Activated CD4-positive, alpha-beta memory T cell treated with anti-CD3 and anti-CD28 coated beads for 36 hours (primary cell): ENCODE data around the gene PIK3IP1. TPM values are rescaled to one million over a fixed set of nuclear protein-coding genes. Genes with fewer than 3 reads are reported as not detected.
"Not testable (repeated sequence)": the region's sequence is repeated elsewhere in the genome, so short reads cannot be mapped to it uniquely, and the experiment has no call there.

Source experiments
- CTCF ChIA-PET: fragments of 350-600 bp; sonication (Branson Sonifier 250); formaldehyde crosslinking; loops from one replicate; lab custom pipeline; 2021; ENCODE audit warnings: antibody characterized with exemption, inconsistent platforms; lab: Charles Lee
- POLR2A ChIA-PET: fragments of 350-600 bp; sonication (Branson Sonifier 250); formaldehyde crosslinking; loops from one replicate; lab custom pipeline; 2021; ENCODE audit warnings: antibody characterized with exemption; lab: Charles Lee
- DNase-seq: peaks from one replicate; pipeline ENCODE4 v3.0.0-alpha.2; 2020
- H3K27ac Mint-ChIP-seq: one replicate; pipeline ENCODE4 v1.8.0; 2021; ENCODE audit warnings: mixed read lengths
- H3K27me3 Mint-ChIP-seq: one replicate; pipeline ENCODE4 v1.8.0; 2021; ENCODE audit warnings: mixed read lengths
- H3K36me3 Mint-ChIP-seq: one replicate; pipeline ENCODE4 v1.8.0; 2021; ENCODE audit warnings: mixed read lengths
- H3K4me1 Mint-ChIP-seq: one replicate; pipeline ENCODE4 v1.8.0; 2021; ENCODE audit warnings: low read depth, mixed read lengths
- H3K4me3 Mint-ChIP-seq: one replicate; pipeline ENCODE4 v1.8.0; 2021; ENCODE audit warnings: mild to moderate bottlenecking, mixed read lengths
- H3K9me3 Mint-ChIP-seq: one replicate; pipeline ENCODE4 v1.8.0; 2021; ENCODE audit warnings: mixed read lengths
- intact Hi-C: fragments of 100-400 bp; cut with micrococcal nuclease; formaldehyde crosslinking; loops from one replicate; pipeline ENCODE4 v1.15.1; 2023
- total RNA-seq, 2 experiments: library from RNA; stranded (reverse); gene quantifications; one replicate each; pipeline ENCODE4 v1.2.3, GENCODE V29; 2021

Gene PIK3IP1
- total RNA-seq, 2 experiments from 2014 or later = 18.8 to 19.1 TPM

DNA sequence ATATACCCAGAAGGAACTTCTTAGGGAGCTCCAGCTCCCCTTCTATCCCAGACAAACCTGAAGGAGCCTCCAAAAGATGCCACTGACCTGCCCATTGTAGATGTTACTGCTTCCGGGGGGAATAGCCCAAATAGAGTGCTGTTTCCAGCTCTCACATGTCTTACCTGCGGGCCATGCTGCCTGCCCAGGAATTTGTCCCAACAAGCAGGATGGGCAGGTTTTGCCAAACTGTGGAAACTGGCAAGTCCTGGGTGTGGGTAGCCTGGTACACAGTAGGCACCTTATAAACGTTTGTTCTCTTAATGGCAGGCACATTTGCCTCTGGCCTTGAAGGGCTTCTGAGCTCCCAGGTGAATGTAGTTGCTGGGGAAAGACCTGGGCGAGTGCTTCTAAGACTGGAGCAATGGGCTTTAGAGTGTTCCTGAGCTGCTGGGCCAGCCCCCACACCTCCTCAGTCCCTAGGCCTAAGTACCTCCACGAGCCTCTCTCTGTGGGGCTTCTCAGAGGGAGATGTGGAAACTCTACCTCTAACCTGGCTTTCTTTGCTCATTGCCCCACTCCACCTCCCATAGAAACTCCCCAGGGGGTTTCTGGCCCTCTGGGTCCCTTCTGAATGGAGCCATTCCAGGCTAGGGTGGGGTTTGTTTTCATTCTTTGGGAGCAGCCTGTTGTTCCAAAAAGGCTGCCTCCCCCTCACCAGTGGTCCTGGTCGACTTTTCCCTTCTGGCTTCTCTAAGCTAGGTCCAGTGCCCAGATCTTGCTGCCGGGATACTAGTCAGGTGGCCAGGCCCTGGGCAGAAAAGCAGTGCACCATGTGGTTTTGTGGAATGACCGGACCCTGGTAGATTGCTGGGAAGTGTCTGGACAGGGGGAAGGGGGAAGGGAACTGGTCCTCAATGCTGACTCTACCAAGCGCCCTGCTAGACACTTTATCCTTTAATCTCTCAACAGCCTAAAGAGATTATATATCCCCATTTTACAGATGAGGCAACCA is 43.0 kb downstream of the PIK3IP1 start:
- intact Hi-C loops = no loop called here
- CTCF ChIA-PET = interaction anchor here (8.8 kb wide), 1 partner anchor 23 kb away, joined by 43 read pairs; no protein-coding TSS in a partner anchor
- H3K4me1 Mint-ChIP-seq = peaks cover 17% of the 10 kb centered on the region
- H3K27ac Mint-ChIP-seq = no peak overlapping the region
- H3K27me3 Mint-ChIP-seq = no peaks in the 10 kb centered on the region
- POLR2A ChIA-PET = no interaction called here
- no peaks in the 10 kb centered on the region for H3K9me3 Mint-ChIP-seq
- peaks cover 2% of the 10 kb centered on the region for H3K36me3 Mint-ChIP-seq
- no peak overlapping the region for H3K4me3 Mint-ChIP-seq
- no peak for DNase-seq

DNA sequence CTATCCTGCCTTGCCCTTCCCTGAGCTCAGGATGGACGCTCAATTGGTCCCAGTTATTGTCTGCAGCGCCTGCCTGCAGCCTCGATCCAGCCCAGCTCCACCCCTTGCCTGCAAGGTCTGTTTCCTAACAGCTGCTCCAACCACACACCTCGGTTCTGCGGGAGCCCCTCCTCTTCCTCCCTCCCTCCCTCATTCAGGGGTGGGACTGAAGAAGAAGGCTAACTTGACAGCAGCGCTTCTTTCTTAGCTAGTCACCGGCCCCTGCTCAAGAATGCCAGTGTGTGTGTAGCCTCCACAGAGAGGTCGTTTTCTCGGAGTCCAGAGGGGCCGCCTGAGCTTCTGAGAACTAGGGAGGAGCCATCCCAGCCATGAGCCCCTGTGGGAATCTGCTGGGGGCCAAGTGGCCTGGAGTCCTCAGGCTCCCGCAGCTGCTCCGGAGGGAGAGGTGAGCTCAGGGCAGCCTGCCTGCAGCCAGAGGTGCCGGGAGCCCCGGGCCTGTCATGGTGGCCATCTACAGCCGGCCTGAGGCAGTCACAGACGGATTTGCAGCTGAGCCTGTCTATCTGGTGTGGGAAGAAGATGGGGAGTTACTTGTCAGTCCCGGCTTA is 44.0 kb downstream of the PIK3IP1 start:
- H3K36me3 Mint-ChIP-seq = peaks cover 2% of the 10 kb centered on the region
- ChIA-PET CTCF (interaction anchor here (0.8 to 8.8 kb wide), 4 partner anchors 24 to 614 kb away, joined by 3 to 43 read pairs (median 6); no protein-coding TSS in a partner anchor), POLR2A (interaction anchor here (0.5 kb wide), 1 partner anchor 16 kb away, joined by 5 read pairs; no protein-coding TSS in a partner anchor)
- peaks cover 17% of the 10 kb centered on the region for H3K4me1 Mint-ChIP-seq
- intact Hi-C loops = no loop called here
- no peak overlapping the region for H3K27ac Mint-ChIP-seq
- DNase-seq = peak; percentile 71
- no peaks in the 10 kb centered on the region for H3K9me3 Mint-ChIP-seq
- H3K27me3 Mint-ChIP-seq = no peaks in the 10 kb centered on the region
- H3K4me3 Mint-ChIP-seq = no peak overlapping the region

DNA sequence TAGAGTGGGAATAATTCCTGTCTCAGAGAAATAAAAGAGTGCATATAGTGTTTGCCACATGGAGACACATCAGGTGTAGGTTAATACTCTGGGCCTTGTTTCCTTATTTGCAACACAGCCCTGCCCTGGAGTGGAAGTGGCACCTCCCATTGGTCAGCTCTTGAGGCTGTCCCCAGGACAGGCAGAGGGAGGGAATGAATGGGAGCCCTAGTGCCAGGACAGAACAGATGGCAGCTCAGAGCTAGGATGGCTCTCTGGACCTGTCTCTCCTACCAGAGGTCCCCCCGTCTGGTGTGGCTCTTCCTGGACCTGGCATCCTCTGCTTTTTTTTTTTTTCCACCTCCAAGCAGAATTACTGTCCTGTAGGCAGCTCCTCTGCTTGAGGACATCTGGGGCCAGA is 44.6 kb downstream of the PIK3IP1 start:
- no peaks in the 10 kb centered on the region for H3K9me3 Mint-ChIP-seq
- no peak for DNase-seq
- POLR2A ChIA-PET = interaction anchor here (0.5 kb wide), 1 partner anchor 15 kb away, joined by 5 read pairs; no protein-coding TSS in a partner anchor
- CTCF ChIA-PET = interaction anchor here (0.8 to 8.8 kb wide), 4 partner anchors 24 to 613 kb away, joined by 3 to 43 read pairs (median 6); no protein-coding TSS in a partner anchor
- no peaks in the 10 kb centered on the region for H3K27me3 Mint-ChIP-seq
- H3K36me3 Mint-ChIP-seq = peaks cover 2% of the 10 kb centered on the region
- no peak overlapping the region for H3K27ac Mint-ChIP-seq
- intact Hi-C loops = no loop called here
- H3K4me1 Mint-ChIP-seq = peaks cover 20% of the 10 kb centered on the region
- no peak overlapping the region for H3K4me3 Mint-ChIP-seq

DNA sequence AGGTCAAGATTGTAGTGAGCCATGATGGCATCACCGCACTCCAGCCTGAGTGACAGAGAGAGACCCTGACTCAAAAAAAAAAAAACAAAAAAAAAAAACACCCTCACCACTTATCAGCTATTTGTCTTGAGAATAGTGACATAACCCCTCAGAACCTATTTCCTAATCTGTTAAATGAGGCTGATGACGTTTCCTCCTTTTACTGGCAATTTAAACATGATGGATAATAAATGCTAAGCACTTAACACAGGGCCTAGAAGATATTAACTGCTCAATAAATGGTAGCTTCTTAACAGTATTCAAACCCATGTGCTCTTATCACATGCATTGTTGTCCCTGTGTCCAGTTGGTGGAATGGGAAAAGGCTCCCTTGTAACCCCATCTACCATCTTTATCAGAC is 45.6 kb downstream of the PIK3IP1 start:
- peaks cover 26% of the 10 kb centered on the region for H3K4me1 Mint-ChIP-seq
- H3K27me3 Mint-ChIP-seq = no peaks in the 10 kb centered on the region
- H3K27ac Mint-ChIP-seq = no peak overlapping the region
- no peak for DNase-seq
- H3K36me3 Mint-ChIP-seq = peaks cover 9% of the 10 kb centered on the region
- ChIA-PET POLR2A (no interaction called here), CTCF (interaction anchor here (1.7 to 8.8 kb wide), 2 partner anchors 25 to 67 kb away, joined by 9 to 43 read pairs; no protein-coding TSS in a partner anchor)
- H3K9me3 Mint-ChIP-seq = no peaks in the 10 kb centered on the region
- no peak overlapping the region for H3K4me3 Mint-ChIP-seq
- intact Hi-C loops = no loop called here

DNA sequence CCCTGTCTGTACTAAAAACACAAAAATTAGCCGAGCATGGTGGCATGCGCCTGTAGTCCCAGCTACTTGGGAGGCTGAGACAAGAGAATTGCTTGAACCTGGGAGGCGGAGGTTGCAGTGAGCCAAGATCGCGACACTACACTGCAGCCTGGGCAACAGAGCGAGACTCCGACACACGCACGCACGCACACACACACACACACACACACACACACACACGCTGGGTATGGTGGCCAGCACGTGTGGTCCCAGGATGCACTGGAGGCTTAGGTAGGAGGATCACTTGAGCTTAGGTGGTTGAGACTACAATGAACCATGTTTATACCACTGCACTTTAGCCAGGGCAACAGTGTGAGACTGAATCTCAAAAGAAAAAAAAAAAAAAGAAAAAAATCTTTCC is 46.3 kb downstream of the PIK3IP1 start:
- H3K27me3 Mint-ChIP-seq, DNase-seq, H3K9me3 Mint-ChIP-seq, intact Hi-C loops, H3K27ac Mint-ChIP-seq, H3K4me3 Mint-ChIP-seq, POLR2A ChIA-PET, H3K36me3 Mint-ChIP-seq: not testable (repeated sequence)
- peaks cover 31% of the 10 kb centered on the region for H3K4me1 Mint-ChIP-seq
- CTCF ChIA-PET = interaction anchor here (8.8 kb wide), 1 partner anchor 26 kb away, joined by 43 read pairs; no protein-coding TSS in a partner anchor

DNA sequence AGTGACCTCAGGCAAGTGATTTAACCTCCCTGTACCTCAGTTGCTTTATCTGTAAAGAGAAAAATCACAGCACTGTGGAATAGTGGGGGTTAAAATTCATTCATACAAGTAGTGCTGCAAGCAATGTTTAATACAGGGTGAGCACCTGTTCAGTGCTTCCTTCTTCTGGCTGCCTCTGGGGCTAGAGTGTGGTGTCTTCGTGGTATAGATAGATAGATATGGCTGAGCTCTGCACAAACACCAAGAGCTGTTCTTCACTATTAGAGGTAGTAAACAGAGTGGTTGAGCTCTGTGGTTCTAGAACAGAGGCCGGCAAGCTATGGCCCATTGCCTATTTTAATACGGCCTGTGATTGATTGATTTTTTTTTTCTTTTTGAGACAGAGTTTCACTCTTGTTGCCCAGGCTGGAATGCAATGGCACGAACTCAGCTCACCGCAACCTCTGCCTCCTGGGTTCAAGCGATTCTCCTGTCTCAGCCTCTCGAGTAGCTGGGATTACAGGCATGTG is 47.3 kb downstream of the PIK3IP1 start:
- ChIA-PET POLR2A (interaction anchor here (0.9 kb wide), 1 partner anchor 41 kb away, joined by 3 read pairs; no protein-coding TSS in a partner anchor), CTCF (interaction anchor here (0.6 kb wide), 1 partner anchor 14 kb away, joined by 3 read pairs; no protein-coding TSS in a partner anchor)
- no peak for DNase-seq
- no peak overlapping the region for H3K4me3 Mint-ChIP-seq
- peaks cover 31% of the 10 kb centered on the region for H3K4me1 Mint-ChIP-seq
- no peak overlapping the region for H3K27ac Mint-ChIP-seq
- intact Hi-C loops = no loop called here
- H3K9me3 Mint-ChIP-seq = no peaks in the 10 kb centered on the region
- no peaks in the 10 kb centered on the region for H3K27me3 Mint-ChIP-seq
- peaks cover 10% of the 10 kb centered on the region for H3K36me3 Mint-ChIP-seq

DNA sequence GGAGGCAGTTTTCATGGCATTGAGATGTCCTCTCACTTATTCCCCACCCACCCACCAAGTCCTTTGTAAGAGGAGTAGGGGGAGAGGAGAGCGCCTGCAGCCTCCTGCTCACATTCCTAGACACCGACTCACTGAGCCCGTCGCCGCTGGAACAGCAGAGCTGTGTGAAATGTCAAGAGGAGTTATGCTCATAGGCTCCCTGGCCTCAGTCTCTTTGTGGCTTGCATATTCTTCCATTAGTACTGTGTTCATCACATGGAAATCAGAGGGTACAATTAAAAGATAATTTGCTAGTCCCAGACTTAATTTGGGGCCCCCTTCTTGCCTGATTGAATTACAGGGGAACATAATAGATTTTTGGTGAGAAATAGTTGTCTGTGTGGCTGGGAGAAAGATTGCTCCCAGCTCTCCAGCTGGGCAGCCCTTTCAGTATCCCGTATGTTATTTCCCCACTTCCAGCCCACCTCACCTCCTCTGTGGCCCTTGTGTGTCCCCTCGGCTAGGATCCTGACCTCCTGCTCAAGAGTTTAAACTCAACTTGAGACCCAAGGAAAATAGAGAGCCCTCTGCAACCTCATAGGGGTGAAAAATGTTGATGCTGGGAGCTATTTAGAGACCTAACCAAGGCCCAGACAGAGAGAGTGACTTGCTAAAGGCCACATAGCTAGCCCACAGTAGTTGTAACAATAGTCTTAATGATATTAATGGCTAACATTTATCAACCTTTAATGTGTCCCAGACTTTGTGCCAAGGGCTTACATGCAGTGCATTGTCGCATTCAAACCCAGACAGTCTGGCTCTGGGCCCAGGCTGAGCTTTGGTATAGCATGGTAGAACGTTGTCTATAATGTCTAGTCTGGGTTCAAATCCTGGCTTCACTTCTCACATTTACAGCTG is 48.0 kb downstream of the PIK3IP1 start:
- Mint-ChIP-seq H3K27ac (no peak overlapping the region), H3K9me3 (no peaks in the 10 kb centered on the region), H3K4me3 (no peak overlapping the region), H3K4me1 (peaks cover 31% of the 10 kb centered on the region), H3K36me3 (peaks cover 10% of the 10 kb centered on the region), H3K27me3 (no peaks in the 10 kb centered on the region)
- intact Hi-C loops = no loop called here
- CTCF ChIA-PET = interaction anchor here (0.6 to 1.1 kb wide), 2 partner anchors 15 to 66 kb away, joined by 3 read pairs; no protein-coding TSS in a partner anchor
- no peak for DNase-seq
- POLR2A ChIA-PET = interaction anchor here (0.9 kb wide), 1 partner anchor 42 kb away, joined by 3 read pairs; no protein-coding TSS in a partner anchor

DNA sequence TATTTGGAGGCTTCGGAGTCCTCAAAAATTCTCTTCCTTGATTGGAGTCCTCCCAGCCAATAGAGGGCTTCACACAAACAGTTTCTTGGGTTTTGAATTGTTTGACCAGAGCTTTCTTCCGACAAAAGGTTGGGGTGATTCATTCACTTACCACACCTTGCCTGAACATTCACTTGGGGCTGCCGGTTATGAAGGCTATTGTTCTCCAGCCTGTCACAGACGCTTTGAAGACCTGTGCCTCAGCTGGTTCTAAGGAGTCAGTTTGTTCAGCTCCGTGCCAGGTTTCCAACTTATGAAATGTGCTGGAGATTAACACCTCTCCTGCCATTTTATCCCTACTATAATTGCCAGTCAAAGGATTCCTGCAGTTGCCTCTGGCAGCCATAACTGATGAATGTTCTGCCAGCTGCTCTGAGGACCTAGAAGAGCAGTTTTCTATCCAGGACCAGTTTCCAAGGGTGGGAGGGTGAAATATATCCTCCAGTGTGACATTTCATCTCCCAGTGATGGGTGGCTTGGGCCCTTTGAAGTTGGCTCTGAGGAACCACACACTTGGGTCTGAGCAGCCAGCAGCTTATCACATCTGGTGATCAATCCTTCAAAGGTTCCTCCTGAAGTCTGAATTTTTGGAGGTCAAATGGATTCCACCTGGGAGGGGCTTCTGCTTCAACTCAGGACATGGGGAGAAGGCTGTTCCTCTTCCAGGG is 48.8 kb downstream of the PIK3IP1 start:
- POLR2A ChIA-PET = interaction anchor here (0.6 kb wide), 1 partner anchor 23 kb away, joined by 3 read pairs; no protein-coding TSS in a partner anchor
- Mint-ChIP-seq H3K36me3 (peaks cover 9% of the 10 kb centered on the region), H3K4me1 (peaks cover 32% of the 10 kb centered on the region), H3K9me3 (no peaks in the 10 kb centered on the region), H3K27me3 (no peaks in the 10 kb centered on the region), H3K27ac (no peak overlapping the region), H3K4me3 (no peak overlapping the region)
- intact Hi-C loops = no loop called here
- no peak for DNase-seq
- CTCF ChIA-PET = interaction anchor here (1.1 to 1.4 kb wide), 2 partner anchors 66 to 70 kb away, joined by 3 read pairs; no protein-coding TSS in a partner anchor

DNA sequence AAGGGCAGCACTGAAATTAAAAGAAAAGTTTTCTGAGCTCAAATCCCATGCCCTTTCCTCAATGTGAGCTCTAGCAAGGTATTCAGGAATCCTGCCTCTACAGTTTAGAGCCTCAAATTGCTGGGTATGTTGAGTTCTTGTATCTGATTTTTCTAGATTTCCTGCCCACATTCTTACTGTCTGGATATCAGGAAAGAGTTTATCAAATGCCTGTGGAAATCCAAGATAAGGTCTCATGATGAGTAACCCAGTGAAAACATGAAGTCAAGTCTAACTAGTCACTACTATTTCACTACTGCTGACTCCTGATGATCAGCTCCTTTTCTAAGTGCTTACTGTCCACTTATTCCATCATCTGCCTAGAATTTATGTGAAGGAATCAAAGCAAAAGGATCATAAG is 50.4 kb downstream of the PIK3IP1 start:
- DNase-seq = no peak
- Mint-ChIP-seq H3K4me3 (no peak overlapping the region), H3K27me3 (no peaks in the 10 kb centered on the region), H3K36me3 (peaks cover 9% of the 10 kb centered on the region), H3K9me3 (no peaks in the 10 kb centered on the region), H3K27ac (no peak overlapping the region), H3K4me1 (peaks cover 19% of the 10 kb centered on the region)
- POLR2A ChIA-PET = interaction anchor here (1.2 kb wide), 1 partner anchor 48 kb away, joined by 4 read pairs; no protein-coding TSS in a partner anchor
- intact Hi-C loops = no loop called here
- CTCF ChIA-PET = interaction anchor here (1.2 to 1.4 kb wide), 2 partner anchors 71 to 134 kb away, joined by 3 to 4 read pairs; partner anchors contain the start of gene SELENOM

DNA sequence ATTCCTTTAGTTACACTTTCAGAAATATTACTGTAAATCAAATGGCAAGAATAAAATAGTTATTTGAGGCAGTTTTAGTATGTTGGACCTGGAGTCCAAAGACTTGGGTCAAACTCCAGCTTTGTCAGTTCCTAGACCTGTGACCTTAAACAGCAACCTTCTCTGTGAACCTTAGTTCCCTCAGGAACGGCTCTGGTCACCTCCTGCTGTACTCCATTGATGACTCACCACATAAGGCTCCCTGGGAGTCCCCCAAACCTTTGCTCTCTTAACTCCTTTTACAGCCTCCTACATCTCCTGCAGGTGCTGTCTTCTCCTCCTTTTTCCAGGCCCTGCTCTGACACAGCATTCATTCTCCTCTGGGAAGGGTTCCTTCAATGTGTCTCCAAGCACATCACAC is 51.1 kb downstream of the PIK3IP1 start:
- ChIA-PET POLR2A (interaction anchor here (1.2 kb wide), 1 partner anchor 49 kb away, joined by 4 read pairs; no protein-coding TSS in a partner anchor), CTCF (interaction anchor here (1.0 to 1.3 kb wide), 3 partner anchors 30 to 134 kb away, joined by 3 to 5 read pairs (median 3); partner anchors contain the start of genes LIMK2 and SELENOM)
- no peak for DNase-seq
- Mint-ChIP-seq H3K4me3 (no peak overlapping the region), H3K27me3 (no peaks in the 10 kb centered on the region), H3K27ac (no peak overlapping the region), H3K4me1 (peaks cover 16% of the 10 kb centered on the region), H3K36me3 (peaks cover 9% of the 10 kb centered on the region), H3K9me3 (no peaks in the 10 kb centered on the region)
- intact Hi-C loops = no loop called here
